Activated CD8-positive, alpha-beta T cell treated with anti-CD3 and anti-CD28 coated beads, Interleukin-2, amount 10 ng/mL, durations not matched to agents 7 days and 5 days (primary cell): ENCODE results near the gene DUOX2. TPM values are rescaled to one million over a fixed set of nuclear protein-coding genes. Genes with fewer than 3 reads are reported as not detected.
"Not testable (repeated sequence)": the region's sequence is repeated elsewhere in the genome, so short reads cannot be mapped to it uniquely, and the experiment has no call there.

ENCODE experiments used
- ATAC-seq: fragments of 150-1000 bp; cut with Tn5 transposase; one replicate; pipeline ENCODE4 v1.10.0; 2021; ENCODE audit warnings: moderate library complexity
- CTCF ChIA-PET: fragments of 350-600 bp; sonication (Branson Sonifier 250); formaldehyde crosslinking; loops from one replicate; lab custom pipeline; 2021; ENCODE audit warnings: antibody characterized with exemption; lab: Charles Lee
- POLR2A ChIA-PET: fragments of 350-600 bp; sonication (Branson Sonifier 250); formaldehyde crosslinking; loops from one replicate; lab custom pipeline; 2021; ENCODE audit warnings: antibody characterized with exemption; lab: Charles Lee
- DNase-seq: peaks from one replicate; pipeline ENCODE4 v3.0.0-alpha.2; 2020
- H3K27ac Mint-ChIP-seq: one replicate; pipeline ENCODE4 v1.8.0; 2021; ENCODE audit warnings: mild to moderate bottlenecking, mixed read lengths
- H3K27me3 Mint-ChIP-seq: one replicate; pipeline ENCODE4 v1.8.0; 2021; ENCODE audit warnings: low read depth, mixed read lengths
- H3K36me3 Mint-ChIP-seq: one replicate; pipeline ENCODE4 v1.8.0; 2021; ENCODE audit warnings: low read depth, mixed read lengths
- H3K4me1 Mint-ChIP-seq: one replicate; pipeline ENCODE4 v1.8.0; 2021; ENCODE audit warnings: low read depth, mixed read lengths
- H3K4me3 Mint-ChIP-seq: one replicate; pipeline ENCODE4 v1.8.0; 2021; ENCODE audit warnings: mild to moderate bottlenecking, mixed read lengths
- H3K9me3 Mint-ChIP-seq: one replicate; pipeline ENCODE4 v1.8.0; 2022; ENCODE audit warnings: mixed read lengths; ENCODE audit not compliant: insufficient read depth
- total RNA-seq, 2 experiments: library from RNA; stranded (reverse); gene quantifications; one replicate each; pipeline ENCODE4 v1.2.3, GENCODE V29; 2021

DUOX2 gene
- total RNA-seq, 2 experiments from 2014 or later, result not detected

- H3K4me3 Mint-ChIP-seq, H3K27me3 Mint-ChIP-seq, CTCF ChIA-PET, POLR2A ChIA-PET, DNase-seq, H3K27ac Mint-ChIP-seq, H3K36me3 Mint-ChIP-seq, H3K4me1 Mint-ChIP-seq, H3K9me3 Mint-ChIP-seq, ATAC-seq: not testable (repeated sequence)
These were observed 34.8 kb downstream of the DUOX2 start for GRCh38 chr15:45079201-45079600.

GRCh38 chr15:45077391-45077790 lies 36.6 kb downstream of the DUOX2 start:
- DNase-seq, H3K9me3 Mint-ChIP-seq, H3K27ac Mint-ChIP-seq, POLR2A ChIA-PET, H3K36me3 Mint-ChIP-seq, H3K4me1 Mint-ChIP-seq, H3K4me3 Mint-ChIP-seq, CTCF ChIA-PET, H3K27me3 Mint-ChIP-seq, ATAC-seq: not testable (repeated sequence)

GRCh38 chr15:45075440-45076320 lies 38.3 kb downstream of the DUOX2 start:
- H3K27ac Mint-ChIP-seq, DNase-seq, H3K36me3 Mint-ChIP-seq, H3K27me3 Mint-ChIP-seq, H3K4me3 Mint-ChIP-seq, CTCF ChIA-PET, ATAC-seq, POLR2A ChIA-PET, H3K9me3 Mint-ChIP-seq, H3K4me1 Mint-ChIP-seq: not testable (repeated sequence)

- H3K4me1 Mint-ChIP-seq, H3K27me3 Mint-ChIP-seq, POLR2A ChIA-PET, H3K27ac Mint-ChIP-seq, H3K9me3 Mint-ChIP-seq, DNase-seq, CTCF ChIA-PET, H3K36me3 Mint-ChIP-seq, ATAC-seq, H3K4me3 Mint-ChIP-seq: not testable (repeated sequence)
These were observed 40.4 kb downstream of the DUOX2 start for GRCh38 chr15:45073602-45074001.

GRCh38 chr15:45069942-45070360 lies 44.0 kb downstream of the DUOX2 start:
- H3K36me3 Mint-ChIP-seq, H3K4me3 Mint-ChIP-seq, DNase-seq, H3K4me1 Mint-ChIP-seq, H3K27me3 Mint-ChIP-seq, POLR2A ChIA-PET, H3K9me3 Mint-ChIP-seq, CTCF ChIA-PET, ATAC-seq, H3K27ac Mint-ChIP-seq: not testable (repeated sequence)

GRCh38 chr15:45064386-45064785 lies 49.6 kb downstream of the DUOX2 start:
- no peak overlapping the region for H3K27ac Mint-ChIP-seq
- no peak for ATAC-seq
- ChIA-PET POLR2A (no interaction called here), CTCF (interaction anchor here (1.8 kb wide), 1 partner anchor 54 kb away, joined by 4 read pairs; no protein-coding TSS in a partner anchor)
- H3K4me1 Mint-ChIP-seq, result peaks cover 15% of the 10 kb centered on the region
- peaks cover 6% of the 10 kb centered on the region for H3K36me3 Mint-ChIP-seq
- no peak for DNase-seq
- H3K4me3 Mint-ChIP-seq, result no peak overlapping the region
- no peaks in the 10 kb centered on the region for H3K27me3 Mint-ChIP-seq
- H3K9me3 Mint-ChIP-seq, result no peaks in the 10 kb centered on the region

GRCh38 chr15:45062301-45062700 lies 51.7 kb downstream of the DUOX2 start:
- CTCF ChIA-PET, result not testable (repeated sequence)

GRCh38 chr15:45058690-45059675 lies 55.0 kb downstream of the DUOX2 start:
- H3K27me3 Mint-ChIP-seq, DNase-seq, H3K9me3 Mint-ChIP-seq, H3K4me3 Mint-ChIP-seq, CTCF ChIA-PET, POLR2A ChIA-PET, ATAC-seq, H3K27ac Mint-ChIP-seq: not testable (repeated sequence)
- H3K36me3 Mint-ChIP-seq, result peaks cover 11% of the 10 kb centered on the region
- H3K4me1 Mint-ChIP-seq, result peaks cover 13% of the 10 kb centered on the region

More at GRCh38 chr15:45062301-45062700, 51.7 kb downstream of the DUOX2 start:
- H3K9me3 Mint-ChIP-seq, DNase-seq, H3K4me3 Mint-ChIP-seq, ATAC-seq, H3K27ac Mint-ChIP-seq, POLR2A ChIA-PET, H3K27me3 Mint-ChIP-seq: not testable (repeated sequence)
- H3K4me1 Mint-ChIP-seq, result peaks cover 15% of the 10 kb centered on the region
- H3K36me3 Mint-ChIP-seq, result peaks cover 11% of the 10 kb centered on the region

- H3K4me1 Mint-ChIP-seq, H3K9me3 Mint-ChIP-seq, H3K4me3 Mint-ChIP-seq, DNase-seq, H3K27me3 Mint-ChIP-seq, POLR2A ChIA-PET, H3K27ac Mint-ChIP-seq, CTCF ChIA-PET, ATAC-seq: not testable (repeated sequence)
- peaks cover 17% of the 10 kb centered on the region for H3K36me3 Mint-ChIP-seq
These were observed 61.3 kb downstream of the DUOX2 start for GRCh38 chr15:45052676-45053075.

GRCh38 chr15:45050587-45050986 lies 63.4 kb downstream of the DUOX2 start:
- DNase-seq (no peak), ATAC-seq (no peak)
- ChIA-PET POLR2A (no interaction called here), CTCF (interaction anchor here (1.0 to 1.9 kb wide), 2 partner anchors 14 to 67 kb away, joined by 5 to 10 read pairs; no protein-coding TSS in a partner anchor)
- H3K4me1 Mint-ChIP-seq, result no peaks in the 10 kb centered on the region
- H3K36me3 Mint-ChIP-seq, result peaks cover 19% of the 10 kb centered on the region
- H3K27me3 Mint-ChIP-seq, result no peaks in the 10 kb centered on the region
- peaks cover 6% of the 10 kb centered on the region for H3K9me3 Mint-ChIP-seq
- no peak overlapping the region for H3K4me3 Mint-ChIP-seq
- H3K27ac Mint-ChIP-seq, result no peak overlapping the region

GRCh38 chr15:45048794-45049631 lies 65.0 kb downstream of the DUOX2 start:
- Mint-ChIP-seq H3K9me3 (peaks cover 6% of the 10 kb centered on the region), H3K27ac (no peak overlapping the region), H3K36me3 (peaks cover 19% of the 10 kb centered on the region), H3K4me1 (no peaks in the 10 kb centered on the region), H3K4me3 (no peak overlapping the region), H3K27me3 (no peaks in the 10 kb centered on the region)
- DNase-seq (no peak), ATAC-seq (no peak)
- CTCF ChIA-PET, result no interaction called here
- POLR2A ChIA-PET, result interaction anchor here (0.7 kb wide), 1 partner anchor 584 kb away, joined by 3 read pairs; no protein-coding TSS in a partner anchor
